Activated CD8-positive, alpha-beta memory T cell treated with anti-CD3 and anti-CD28 coated beads, Interleukin-2, amount 50 U/mL, for 4 hours (primary cell): Measurements from ENCODE around the gene ZNF70.

Experiments
- DNase-seq: peaks from one replicate; pipeline ENCODE4 v3.0.0-alpha.2; 2020

Gene ZNF70

GRCh38 chr22:23689414-23689813 lies 61.5 kb downstream of the ZNF70 start:
- DNase-seq, result no peak
